ENCODE results near the gene CITED1. TPM values are rescaled to one million over a fixed set of nuclear protein-coding genes. Genes with fewer than 3 reads are reported as not detected.

The CITED1 gene
- total RNA-seq, 2 experiments from 2014 or later, result 0.49 TPM; not detected in 1

DNA sequence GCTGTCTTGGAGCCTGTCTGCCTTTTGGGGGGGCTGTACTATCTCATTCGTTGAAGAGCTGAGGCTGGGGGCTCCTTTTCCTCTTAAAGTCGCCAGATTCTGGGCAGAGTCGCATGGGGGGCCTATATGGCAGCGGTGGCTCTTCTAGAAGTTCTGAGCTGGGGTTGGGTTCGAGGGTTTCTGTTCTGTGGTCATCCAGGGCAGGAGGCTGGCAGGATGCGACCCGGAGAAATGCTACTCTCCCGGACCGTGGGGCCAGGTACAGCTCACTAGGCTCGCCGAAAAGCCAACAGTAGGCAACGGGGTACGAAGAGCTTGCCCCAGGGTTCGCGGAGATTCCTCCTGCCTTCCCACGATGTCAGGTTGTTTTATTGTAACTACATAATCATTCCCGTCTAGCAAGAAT, 1.9 kb upstream of the CITED1 start:
- TF ChIP-seq EZH2phosphoT487 (IDR thresholded peaks at IDR 0.05; ENCODE audit: borderline replicate concordance, low read depth, low read length) (no peak), CTCF (conservative IDR thresholded peaks at IDR 0.05; ENCODE audit: low read length) (no peak)
- no TSS peak for BruUV-seq (replicated peaks)
- Histone ChIP-seq H4K20me1 (ENCODE audit: insufficient read depth, low read length) (no peaks in the 10 kb centered on the region), H2AFZ (ENCODE audit: low read length) (no peak overlapping the region), H3K36me3 (ENCODE audit: insufficient read depth, low read length) (no peaks in the 10 kb centered on the region), H3K4me2 (ENCODE audit: low read length) (no peak overlapping the region), H3K27ac (ENCODE audit: low read depth, low read length, poor library complexity, severe bottlenecking) (no peak overlapping the region), H3K9me2 (ENCODE audit: insufficient read depth, low read length) (no peaks in the 10 kb centered on the region), H3K79me2 (ENCODE audit: insufficient read depth, low read depth, low read length) (no peaks in the 10 kb centered on the region), H3K4me3 (ENCODE audit: low read depth, low read length, poor library complexity, severe bottlenecking) (no peak overlapping the region), H3K9me3 (ENCODE audit: low read length) (no peaks in the 10 kb centered on the region), H3K4me1 (ENCODE audit: insufficient read depth, low read length, poor library complexity, severe bottlenecking) (no peaks in the 10 kb centered on the region)
- ChIA-PET POLR2A (interaction anchor here (1.3 kb wide), 1 partner anchor 34 kb away, joined by 3 read pairs; no protein-coding TSS in a partner anchor), CTCF (ENCODE audit: unreplicated experiment) (no interaction called here)
- no peak for DNase-seq (ENCODE audit: low spot score)
- intact Hi-C loops (cut with micrococcal nuclease; ENCODE audit: unreplicated experiment), result no loop called here

DNA sequence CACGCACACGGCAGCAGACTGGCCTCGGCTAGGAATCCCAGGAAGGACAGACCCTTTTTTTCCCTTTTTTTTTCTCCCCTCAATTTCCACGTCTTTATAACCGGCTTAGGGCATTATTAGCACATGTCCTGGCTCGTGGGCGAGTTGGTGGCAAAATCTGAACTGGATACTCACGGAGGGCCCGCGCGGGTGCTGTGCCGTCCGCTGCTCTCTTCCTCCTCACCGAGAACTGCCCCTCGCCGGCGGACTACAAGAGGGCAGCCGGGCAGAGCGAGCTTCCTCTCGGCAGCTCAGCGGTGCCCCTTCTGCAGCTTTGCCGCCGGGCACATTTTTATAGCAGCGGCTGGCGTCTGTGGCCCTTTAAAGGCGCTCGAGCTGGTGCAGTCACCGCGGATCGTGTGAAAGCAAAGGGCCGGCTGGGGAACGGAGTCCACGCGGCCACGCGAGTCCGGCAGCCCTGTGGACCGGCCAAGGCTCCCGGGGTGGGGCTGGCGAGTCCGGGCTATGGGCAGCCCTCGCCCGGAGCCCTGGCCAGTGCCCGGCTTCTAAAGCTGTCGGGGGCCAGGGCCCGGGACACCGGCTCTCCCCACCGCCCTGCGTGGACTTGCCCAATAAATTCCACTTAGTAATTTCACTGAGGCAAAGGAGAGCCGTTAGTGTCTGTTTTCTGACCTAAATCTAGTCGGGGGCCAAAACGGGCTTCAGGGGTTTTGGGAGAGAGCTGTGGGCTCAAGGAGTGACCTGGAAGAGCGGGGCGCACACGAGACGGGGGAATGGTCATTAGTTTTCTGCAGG, 1.3 kb upstream of the CITED1 start:
- H3K4me2 ChIP-seq (ENCODE audit: low read length), result no peak overlapping the region

More for the DNA sequence above, 1.3 kb upstream of the CITED1 start:
- TF ChIP-seq EZH2phosphoT487 (IDR thresholded peaks at IDR 0.05; ENCODE audit: borderline replicate concordance, low read depth, low read length), result no peak
- no peak for TF ChIP-seq CTCF (conservative IDR thresholded peaks at IDR 0.05; ENCODE audit: low read length)
- no peaks in the 10 kb centered on the region for H4K20me1 ChIP-seq (ENCODE audit: insufficient read depth, low read length)
- no peaks in the 10 kb centered on the region for H3K79me2 ChIP-seq (ENCODE audit: insufficient read depth, low read depth, low read length)
- H2AFZ ChIP-seq (ENCODE audit: low read length), result no peak overlapping the region
- H3K4me1 ChIP-seq (ENCODE audit: insufficient read depth, low read length, poor library complexity, severe bottlenecking), result no peaks in the 10 kb centered on the region
- no peak for DNase-seq (ENCODE audit: low spot score)
- CTCF ChIA-PET (ENCODE audit: unreplicated experiment), result no interaction called here
- no peaks in the 10 kb centered on the region for H3K36me3 ChIP-seq (ENCODE audit: insufficient read depth, low read length)
- no peak overlapping the region for H3K4me3 ChIP-seq (ENCODE audit: low read depth, low read length, poor library complexity, severe bottlenecking)
- POLR2A ChIA-PET, result interaction anchor here (1.3 kb wide), 1 partner anchor 35 kb away, joined by 3 read pairs; no protein-coding TSS in a partner anchor
- intact Hi-C loops (cut with micrococcal nuclease; ENCODE audit: unreplicated experiment), result no loop called here
- no TSS peak for BruUV-seq (replicated peaks)
- H3K9me2 ChIP-seq (ENCODE audit: insufficient read depth, low read length), result no peaks in the 10 kb centered on the region
- no peaks in the 10 kb centered on the region for H3K9me3 ChIP-seq (ENCODE audit: low read length)
- H3K27ac ChIP-seq (ENCODE audit: low read depth, low read length, poor library complexity, severe bottlenecking), result no peak overlapping the region
